Measurements from ENCODE around the gene ADNP2.

The ADNP2 gene

GRCh38 chr18:80105369-80106167 is 3.5 kb upstream of the ADNP2 start:
- in situ Hi-C loops (cut with MboI; ENCODE audit: low sequenced_read_pairs), result no loop called here

DNA sequence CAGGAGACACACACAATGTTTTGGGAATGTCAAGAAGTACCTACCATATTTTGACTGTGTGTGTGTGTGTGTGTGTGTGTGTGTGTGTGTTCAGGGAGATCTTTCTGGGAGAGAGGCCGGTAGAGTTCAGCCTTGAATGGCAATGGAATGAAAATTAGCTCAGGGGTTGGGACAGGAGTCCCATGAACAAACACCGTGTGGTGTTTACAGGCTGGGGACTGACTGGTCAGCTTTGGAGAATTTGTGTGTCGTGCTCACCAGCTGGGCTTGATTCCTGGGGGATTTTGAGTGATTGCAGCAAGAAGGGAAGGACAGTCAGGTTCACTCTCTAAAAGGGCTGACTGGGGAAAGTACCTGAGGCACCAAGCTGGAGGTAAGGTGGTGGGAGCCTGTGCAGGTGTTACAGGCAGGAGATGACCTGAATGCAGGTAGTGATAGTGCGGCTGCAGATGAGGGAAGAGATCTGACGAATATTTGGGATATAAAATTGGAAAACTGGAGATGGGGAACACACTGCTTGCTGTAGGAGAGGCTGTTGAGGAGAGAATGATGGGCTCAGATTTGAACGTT is 2.5 kb upstream of the ADNP2 start:
- in situ Hi-C loops (cut with MboI; ENCODE audit: low sequenced_read_pairs), result no loop called here

DNA sequence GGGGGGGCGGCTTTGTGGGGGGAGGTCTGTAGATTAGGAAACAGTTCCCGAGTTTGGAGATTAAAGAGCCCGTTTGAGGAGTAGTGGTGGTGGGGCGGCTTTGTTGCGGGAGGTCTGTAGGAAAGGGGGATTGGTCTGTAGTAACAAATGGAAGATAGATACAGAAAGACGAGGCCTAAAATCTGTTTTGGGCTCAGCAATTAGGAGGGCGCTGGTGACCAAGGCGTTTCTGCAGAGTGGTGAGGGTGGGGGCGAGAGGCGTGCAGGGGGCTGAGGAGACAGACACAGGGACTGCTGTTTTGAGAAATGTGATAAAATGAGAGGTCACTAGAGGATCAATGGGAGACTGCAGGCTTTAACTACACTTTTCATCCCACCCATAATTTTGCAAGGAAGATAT is 1.6 kb upstream of the ADNP2 start:
- in situ Hi-C loops (cut with MboI; ENCODE audit: low sequenced_read_pairs), result no loop called here

GRCh38 chr18:80108121-80108536 is 933 bp upstream of the ADNP2 start:
- in situ Hi-C loops (cut with MboI; ENCODE audit: low sequenced_read_pairs), result no loop called here

DNA sequence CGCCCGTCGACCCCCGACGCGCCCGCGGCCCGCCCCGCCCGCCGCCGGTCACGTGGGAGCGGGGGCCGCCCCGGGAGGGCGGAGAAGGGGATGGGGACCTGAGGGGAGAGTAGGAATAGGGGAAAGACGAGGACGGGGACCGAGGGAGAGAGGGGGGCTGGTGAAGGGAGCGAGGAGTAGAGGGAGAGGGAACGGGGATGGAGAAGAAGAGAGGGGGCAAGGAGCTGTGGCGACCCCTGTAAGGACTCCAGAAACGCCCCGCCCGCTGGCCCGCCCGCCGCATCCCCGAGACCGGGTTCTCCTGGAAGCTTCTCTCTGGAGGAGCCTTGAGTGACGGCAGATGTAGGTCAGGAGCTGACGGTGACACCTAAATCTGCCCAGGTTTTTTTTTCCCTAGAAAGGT is 615 bp downstream of the ADNP2 start:
- in situ Hi-C loops (cut with MboI; ENCODE audit: low sequenced_read_pairs), result no loop called here

DNA sequence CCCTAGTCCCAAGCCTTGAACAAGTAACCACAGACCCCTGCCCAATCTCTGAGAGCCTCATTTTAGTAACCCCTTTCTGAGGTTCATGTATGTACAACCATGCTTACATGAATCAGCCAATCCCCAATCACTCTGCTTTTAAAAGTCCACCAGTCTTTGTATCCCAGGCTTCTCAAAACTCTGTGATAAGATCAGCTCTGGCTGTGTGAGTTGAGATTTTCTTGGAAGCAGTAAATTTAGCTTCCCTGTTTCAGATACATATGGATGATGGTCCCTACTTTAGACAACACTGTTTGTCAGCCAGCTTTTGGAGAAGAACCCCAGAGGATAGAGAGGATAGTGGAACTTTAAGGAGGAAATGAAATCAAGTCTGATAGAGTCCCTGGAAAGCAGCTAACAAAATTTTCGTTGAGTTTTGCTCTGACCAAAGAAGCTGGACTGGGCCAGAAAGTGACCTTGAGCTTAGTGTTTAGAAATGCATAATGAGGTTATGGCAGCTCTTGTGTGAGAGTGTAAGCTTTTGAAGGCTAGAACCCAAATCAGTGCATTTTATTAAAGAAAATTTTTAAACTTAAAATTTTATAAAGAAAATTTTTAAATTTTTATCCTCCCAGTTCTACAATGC is 3.7 kb downstream of the ADNP2 start:
- in situ Hi-C loops (cut with MboI; ENCODE audit: low sequenced_read_pairs), result no loop called here

DNA sequence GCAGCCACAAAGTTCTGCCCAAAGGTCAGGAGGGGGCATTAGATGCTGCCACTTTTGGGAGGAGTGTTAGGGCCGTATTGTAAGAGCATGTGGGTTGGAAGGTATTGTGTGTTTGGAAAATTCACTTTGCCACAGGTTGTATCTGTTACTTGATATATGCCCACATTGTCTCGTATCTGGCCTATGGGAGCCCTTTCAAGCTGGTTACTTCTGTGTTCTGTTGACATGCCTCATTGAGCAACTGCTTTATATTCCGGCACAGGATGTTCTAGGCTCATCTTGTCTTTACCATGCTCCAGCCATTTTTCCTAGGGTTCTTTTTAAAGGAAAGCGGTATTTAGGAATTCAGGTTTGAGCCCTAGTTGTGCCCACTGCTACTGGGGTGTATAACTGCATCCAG is 6.0 kb downstream of the ADNP2 start:
- in situ Hi-C loops (cut with MboI; ENCODE audit: low sequenced_read_pairs), result no loop called here

GRCh38 chr18:80119111-80119510 is 10.0 kb downstream of the ADNP2 start:
- in situ Hi-C loops (cut with MboI; ENCODE audit: low sequenced_read_pairs), result no loop called here

GRCh38 chr18:80120932-80121331 is 11.9 kb downstream of the ADNP2 start:
- in situ Hi-C loops (cut with MboI; ENCODE audit: low sequenced_read_pairs), result no loop called here

DNA sequence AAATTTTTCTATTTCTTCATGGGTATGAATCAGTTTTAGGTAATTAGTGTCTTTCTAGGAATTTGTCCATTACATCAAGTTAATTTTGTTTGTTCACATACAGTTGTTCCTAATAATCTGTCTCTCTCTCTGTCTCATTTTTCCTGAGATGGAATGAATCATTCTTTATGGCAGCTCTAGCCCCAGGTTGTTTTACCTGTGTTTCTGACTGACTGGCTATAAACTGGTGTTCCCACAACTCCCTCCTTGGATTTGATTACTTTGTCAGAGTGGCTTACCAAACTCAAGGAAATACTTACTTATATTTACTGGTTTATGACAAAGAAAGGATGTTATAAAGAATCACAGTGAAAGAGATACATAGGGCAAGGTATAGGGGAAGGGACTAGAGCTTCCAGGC is 15.1 kb downstream of the ADNP2 start:
- in situ Hi-C loops (cut with MboI; ENCODE audit: low sequenced_read_pairs), result no loop called here

- in situ Hi-C loops (cut with MboI; ENCODE audit: low sequenced_read_pairs), result no loop called here
Measured at GRCh38 chr18:80126797-80127196, 17.7 kb downstream of the ADNP2 start.

GRCh38 chr18:80127635-80128034 is 18.6 kb downstream of the ADNP2 start:
- in situ Hi-C loops (cut with MboI; ENCODE audit: low sequenced_read_pairs), result no loop called here

GRCh38 chr18:80129672-80130367 is 20.8 kb downstream of the ADNP2 start:
- in situ Hi-C loops (cut with MboI; ENCODE audit: low sequenced_read_pairs), result no loop called here

GRCh38 chr18:80130555-80130954 is 21.5 kb downstream of the ADNP2 start:
- in situ Hi-C loops (cut with MboI; ENCODE audit: low sequenced_read_pairs), result no loop called here

GRCh38 chr18:80132180-80132812 is 23.2 kb downstream of the ADNP2 start:
- in situ Hi-C loops (cut with MboI; ENCODE audit: low sequenced_read_pairs), result no loop called here

DNA sequence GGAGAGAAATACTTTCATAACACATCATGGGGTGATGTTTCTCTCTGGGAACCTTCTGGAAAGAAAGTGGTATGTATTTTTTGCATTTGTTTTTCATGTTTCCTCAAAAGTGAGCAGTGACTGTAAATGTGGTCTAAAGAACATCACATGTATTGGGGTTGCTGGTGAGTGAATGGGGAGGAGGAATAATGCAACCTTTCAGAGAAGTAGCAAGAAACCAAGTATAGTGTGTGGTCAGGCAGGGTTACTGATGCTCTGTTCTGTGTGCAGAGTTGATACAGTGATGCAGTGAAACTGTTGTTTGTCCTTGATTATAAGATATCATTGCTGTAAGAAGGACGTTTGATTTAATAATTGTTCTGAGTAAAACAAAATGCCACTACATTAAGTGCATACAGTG is 24.1 kb downstream of the ADNP2 start:
- in situ Hi-C loops (cut with MboI; ENCODE audit: low sequenced_read_pairs), result no loop called here

DNA sequence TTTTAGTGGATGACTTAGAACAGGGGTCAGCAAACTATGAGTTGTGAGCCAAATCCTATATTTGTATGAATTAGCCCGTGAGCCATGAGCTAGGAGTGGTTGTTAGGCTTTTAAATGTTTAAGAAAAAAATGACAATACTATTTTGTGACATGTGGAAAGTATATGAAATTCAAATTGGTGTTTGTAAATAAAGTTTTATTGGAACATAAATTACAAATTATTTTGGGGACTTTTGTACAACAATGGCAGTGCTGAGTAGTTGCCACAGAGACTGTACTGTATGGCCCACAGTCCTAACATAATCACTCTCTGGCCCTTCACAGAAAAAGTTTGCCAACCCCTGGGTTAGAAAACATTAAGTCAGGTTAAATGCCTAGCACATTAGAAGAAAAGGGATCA is 26.1 kb downstream of the ADNP2 start:
- in situ Hi-C loops (cut with MboI; ENCODE audit: low sequenced_read_pairs), result no loop called here

- in situ Hi-C loops (cut with MboI; ENCODE audit: low sequenced_read_pairs), result no loop called here
Measured at GRCh38 chr18:80136679-80137078, 27.6 kb downstream of the ADNP2 start.

DNA sequence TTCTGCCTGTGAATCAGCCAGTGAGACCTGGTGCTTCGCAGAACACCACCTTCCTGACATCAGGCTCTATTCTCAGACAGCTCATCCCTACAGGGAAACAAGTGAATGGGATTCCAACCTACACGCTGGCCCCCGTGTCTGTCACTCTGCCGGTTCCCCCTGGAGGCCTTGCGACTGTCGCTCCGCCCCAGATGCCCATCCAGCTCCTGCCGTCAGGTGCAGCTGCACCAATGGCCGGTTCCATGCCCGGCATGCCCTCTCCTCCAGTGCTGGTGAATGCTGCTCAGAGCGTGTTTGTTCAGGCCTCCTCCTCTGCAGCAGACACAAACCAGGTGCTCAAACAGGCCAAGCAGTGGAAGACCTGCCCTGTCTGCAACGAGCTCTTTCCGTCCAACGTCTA is 28.1 kb downstream of the ADNP2 start:
- in situ Hi-C loops (cut with MboI; ENCODE audit: low sequenced_read_pairs), result no loop called here

- in situ Hi-C loops (cut with MboI; ENCODE audit: low sequenced_read_pairs), result no loop called here
Measured at GRCh38 chr18:80137976-80138375, 28.9 kb downstream of the ADNP2 start.

- in situ Hi-C loops (cut with MboI; ENCODE audit: low sequenced_read_pairs), result no loop called here
Measured at GRCh38 chr18:80140455-80140985, 31.5 kb downstream of the ADNP2 start.
